Left renal cortex interstitium (tissue), 4 donors: ENCODE measurements around the gene TMEM205. TPM values are rescaled to one million over a fixed set of nuclear protein-coding genes. Genes with fewer than 3 reads are reported as not detected.
A peak's percentile ranks its signal among the peaks of the same experiment; 100 is the strongest.
"Not testable (repeated sequence)": the region's sequence is repeated elsewhere in the genome, so short reads cannot be mapped to it uniquely, and the experiment has no call there.

Experiments
- DNase-seq, 4 donors: peaks; one replicate each; pipeline ENCODE4 v3.0.0-alpha.2; 2013; ENCODE audit warnings: low read depth in 4 of 4, low spot score in 2 of 4, missing footprints in 1 of 4
- polyA plus RNA-seq, 4 donors: library from polyadenylated mRNA; unstranded; fragments of 120-200 nt; gene quantifications; one replicate each; pipeline ENCODE4 v1.2.1, GENCODE V29; 2013; ENCODE audit not compliant: insufficient read length in 4 of 4

The TMEM205 gene
- polyA plus RNA-seq, 4 donors: 135 to 151 (median 142) TPM

DNA sequence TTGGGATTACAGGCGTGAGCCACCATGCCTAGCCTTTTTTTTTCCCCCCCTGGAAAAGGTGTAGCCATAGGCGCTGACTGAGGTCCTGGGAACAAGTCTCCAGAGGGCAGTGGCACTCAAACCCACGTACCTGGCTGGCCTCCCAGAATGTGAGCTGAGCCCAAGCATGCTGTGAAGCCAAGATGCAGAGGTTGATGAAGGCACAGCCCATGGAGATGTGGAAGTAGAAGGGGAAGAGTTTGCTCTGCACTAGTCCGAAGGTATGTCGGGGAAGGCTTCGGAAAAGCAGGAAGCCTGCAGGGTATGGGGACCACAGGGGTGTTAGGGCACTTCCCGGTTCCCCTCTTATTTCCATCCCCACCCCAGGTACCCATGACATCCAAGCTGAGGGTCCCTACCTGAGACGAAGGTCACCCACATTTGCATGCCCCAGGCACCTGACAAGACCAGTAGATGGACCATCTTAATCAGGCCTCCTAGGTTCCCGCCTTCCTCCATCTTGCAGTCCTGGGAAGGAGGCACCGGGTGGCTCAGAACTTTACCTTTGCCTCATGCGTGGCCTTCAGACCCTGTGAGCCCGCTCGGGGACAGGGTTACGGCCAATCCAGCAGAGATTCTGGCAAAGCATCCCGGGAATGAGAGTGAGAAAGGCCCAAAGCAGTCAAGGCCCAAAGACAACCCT lies 805 bp downstream of the TMEM205 start:
- DNase-seq: no peak

DNA sequence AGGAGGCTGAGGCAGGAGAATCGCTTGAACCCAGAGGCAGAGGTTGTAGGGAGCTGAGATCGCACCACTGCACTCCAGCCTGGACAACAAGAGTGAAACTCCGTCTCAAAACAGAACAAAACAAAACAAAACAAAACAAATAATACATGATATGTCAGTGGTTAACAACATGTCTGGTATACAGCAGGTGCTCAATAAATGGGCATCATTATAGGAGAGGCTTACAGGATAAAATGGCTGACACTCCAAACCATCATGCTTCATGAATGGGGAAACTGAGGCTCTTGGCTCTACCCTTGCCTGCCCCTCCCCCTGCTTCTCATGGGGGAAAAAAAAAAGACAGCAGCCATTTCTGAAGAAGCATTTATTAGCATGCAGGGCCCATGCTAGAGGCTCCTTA lies 3.6 kb downstream of the TMEM205 start:
- no peak for DNase-seq

DNA sequence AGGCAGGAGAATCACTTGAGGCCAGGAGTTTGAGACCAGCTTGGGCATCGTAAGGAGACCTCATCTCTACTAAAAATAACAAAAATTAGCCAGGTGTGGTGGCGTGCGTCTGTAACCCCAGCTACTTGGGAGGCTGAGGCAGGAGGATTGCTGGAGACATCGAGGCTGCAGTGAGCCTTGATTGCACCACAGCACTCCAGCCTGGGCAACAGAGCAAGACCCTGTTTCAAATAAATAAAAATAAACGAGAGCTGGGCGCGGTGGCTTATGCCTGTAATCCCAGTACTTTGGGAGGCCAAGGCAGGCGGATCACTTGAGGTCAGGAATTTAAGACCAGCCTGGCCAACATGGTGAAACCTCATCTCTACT lies 6.0 kb downstream of the TMEM205 start:
- DNase-seq: not testable (repeated sequence)

DNA sequence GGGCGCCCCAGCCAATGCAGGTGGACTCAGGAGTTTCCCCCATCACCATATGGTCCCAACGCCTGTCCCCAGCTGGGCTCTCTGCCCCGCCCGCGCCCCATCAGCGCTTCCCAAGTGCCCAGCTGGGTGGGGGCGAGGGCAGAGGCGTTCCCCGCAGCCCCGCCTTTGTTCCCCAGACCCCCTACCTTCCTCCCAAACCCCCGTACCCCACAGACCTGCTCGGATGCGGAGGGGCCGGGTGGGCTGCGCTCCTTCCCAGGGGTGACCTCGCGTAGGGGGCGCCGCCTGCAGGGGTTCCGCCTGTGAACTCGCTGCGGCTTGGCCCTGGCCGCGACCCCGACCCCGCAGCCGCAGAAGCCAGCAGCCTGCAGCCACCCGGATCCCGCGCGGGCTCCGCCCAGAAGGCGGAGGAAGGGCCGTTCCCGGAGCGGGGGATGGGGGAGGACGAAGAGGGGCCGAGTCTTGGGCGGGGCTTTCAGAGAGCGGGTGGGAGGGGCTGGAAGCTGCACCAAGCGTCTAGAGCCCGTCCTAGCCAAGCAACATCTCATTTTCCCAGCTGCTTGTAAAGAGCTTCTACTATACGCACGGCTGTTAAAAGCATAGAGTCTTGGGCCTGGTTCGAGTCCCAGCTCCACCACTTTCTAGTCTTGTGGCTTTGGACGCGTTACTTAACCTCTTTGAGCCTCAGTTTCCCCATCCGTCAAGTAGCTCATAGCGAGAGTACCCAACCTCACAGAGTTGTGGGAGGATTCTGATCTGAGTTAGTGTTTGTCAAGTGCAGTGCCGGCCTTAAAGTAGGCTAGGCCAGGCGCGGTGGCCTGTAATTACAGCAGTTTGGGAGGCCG lies 6.6 kb downstream of the TMEM205 start, which contains the start of gene RAB3D:
Gene RAB3D, minus strand, starts transcription at position 404 of the 845 bp plus-strand sequence. CDS start 2,258 bp downstream, outside the sequence.
- peak in 3 of 4 donors; percentile 74 to 88 (median 83) for DNase-seq

DNA sequence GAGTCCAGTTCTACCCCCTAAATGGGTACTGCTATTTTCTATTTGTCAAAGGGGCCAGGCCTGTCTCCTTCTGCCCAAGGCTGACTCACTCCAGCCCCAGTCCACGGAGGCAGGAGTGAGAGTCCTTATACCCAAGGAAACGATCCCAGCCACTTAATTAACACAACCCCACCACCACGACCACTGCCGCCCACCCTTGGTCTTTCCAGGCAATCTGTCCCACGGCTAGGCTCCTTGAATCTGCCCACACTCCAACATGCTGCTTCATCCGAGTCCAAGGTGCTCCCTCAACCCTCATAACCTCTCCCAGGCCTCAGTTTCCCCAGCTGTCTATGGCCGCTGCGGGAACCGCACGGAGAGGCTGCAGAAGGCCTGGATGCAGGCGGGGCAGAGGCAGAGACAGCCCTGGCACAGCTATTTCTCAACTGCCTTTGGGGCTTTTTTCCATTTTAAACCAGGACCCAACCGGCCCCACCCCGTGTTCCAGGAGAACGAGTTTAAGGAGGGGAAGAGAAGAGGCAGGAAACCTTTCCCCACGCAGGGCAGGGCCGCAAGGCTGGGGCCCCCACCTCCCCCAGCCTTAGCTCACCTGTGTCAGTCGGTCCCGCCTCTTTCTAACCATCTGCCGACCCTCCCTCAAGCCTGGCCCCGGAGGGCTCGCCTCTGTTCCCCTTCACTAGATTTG lies 7.4 kb downstream of the TMEM205 start:
- DNase-seq: no peak

DNA sequence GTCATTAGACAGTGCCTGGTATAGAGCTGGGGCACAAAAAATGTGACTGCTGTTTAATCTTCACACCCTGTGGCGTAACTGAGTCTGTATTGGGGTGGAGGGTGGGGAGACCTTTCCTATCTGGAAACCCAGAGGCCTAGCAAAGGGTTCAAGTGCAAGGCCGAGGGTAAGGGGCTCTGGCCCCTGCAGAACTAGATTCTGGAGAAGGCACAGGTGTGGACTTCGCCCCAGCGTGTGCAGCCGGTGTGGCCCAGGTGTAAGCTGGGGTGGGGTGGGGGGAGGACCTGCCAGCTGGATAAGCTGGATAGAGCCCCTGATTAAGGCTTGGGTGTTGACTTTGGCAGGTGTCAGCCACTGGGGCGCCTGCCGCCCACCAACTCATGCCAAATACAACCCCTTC lies 7.9 kb downstream of the TMEM205 start:
- DNase-seq: no peak

DNA sequence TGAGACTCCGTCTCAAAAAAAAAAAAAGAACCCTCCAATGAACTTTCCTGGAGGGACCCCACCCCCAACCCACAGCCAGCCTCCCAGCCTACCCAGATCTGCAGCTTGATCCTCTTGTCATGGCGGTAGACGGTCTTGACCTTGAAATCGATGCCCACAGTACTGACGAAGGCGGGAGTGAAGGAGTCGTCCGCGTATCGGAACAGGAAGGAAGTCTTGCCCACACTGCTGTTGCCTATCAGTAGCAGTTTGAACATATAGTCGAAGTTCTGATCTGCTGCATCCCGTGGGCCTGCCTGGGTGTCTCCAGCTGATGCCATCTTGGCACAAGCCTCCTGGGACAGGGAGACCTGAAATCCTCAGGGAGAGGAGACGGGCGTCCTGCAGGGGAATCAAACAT lies 9.0 kb downstream of the TMEM205 start:
- DNase-seq: no peak

DNA sequence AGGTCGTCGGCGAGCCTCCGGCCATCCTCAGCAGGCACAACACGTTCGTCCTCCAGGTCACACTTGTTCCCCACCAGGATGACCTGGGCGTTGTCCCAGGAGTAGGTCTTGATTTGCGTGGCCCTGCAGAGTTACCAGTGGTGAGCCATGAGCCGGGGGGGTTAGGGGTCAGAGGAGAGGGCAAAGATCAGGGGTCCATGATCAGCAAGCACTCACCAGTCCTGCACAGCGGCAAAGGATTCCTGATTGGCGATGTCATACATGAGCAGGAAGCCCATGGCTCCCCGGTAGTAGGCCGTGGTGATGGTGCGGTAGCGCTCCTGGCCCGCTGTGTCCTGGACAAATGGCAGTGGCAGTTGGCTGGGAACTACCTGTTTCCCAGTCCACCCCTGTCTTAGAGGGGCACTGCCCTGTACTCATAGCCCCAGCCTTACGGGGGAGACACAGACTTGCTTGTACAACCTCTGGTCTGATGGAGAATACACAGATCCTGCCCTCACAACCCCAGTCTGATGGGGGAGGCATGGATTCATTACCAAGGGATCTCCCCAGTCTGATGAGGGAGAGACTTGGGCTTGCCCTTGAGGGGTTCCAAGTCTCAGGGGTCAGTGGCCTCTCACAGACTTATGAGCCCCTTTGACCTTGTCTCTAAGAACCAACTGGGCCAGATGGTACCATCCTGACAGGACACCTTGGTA lies 10.5 kb downstream of the TMEM205 start:
- no peak for DNase-seq

DNA sequence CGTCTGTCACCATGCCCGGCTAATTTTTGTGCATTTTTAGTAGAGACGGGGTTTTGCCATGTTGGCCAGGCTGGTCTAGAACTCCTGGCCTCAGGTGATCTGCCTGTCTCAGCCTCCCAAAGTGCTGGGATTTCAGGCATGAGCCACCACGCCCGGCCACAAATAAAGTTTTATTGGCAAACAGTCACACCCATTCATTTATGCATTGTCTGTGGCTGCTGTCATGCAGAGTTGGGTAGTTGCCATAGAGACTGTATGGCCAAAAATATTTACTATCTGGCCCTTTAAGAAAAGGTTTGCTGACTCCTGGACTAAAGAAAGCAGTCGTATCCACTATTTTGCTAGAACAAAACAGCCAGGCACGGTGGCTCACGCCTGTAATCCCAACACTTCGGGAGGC lies 12.2 kb downstream of the TMEM205 start:
- DNase-seq: not testable (repeated sequence)

DNA sequence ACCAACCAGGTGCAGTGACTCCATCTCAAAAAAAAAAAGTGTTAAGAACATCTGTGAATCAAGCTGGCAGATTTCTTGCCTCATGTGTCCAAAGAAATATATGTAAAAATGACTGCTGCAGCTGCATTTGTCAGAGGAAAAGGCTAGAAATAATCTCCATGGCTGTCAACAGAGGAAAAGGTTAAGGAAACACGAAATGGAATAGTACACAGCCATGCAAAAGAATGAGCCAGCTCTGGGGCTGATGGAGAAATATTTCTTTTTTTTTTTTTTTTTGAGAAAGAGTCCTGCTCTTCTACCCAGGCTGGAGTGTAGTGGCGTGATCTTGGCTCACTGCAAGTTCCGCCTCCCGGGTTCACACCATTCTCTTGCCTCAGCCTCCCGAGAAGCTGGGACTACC lies 13.2 kb downstream of the TMEM205 start:
- no peak for DNase-seq

DNA sequence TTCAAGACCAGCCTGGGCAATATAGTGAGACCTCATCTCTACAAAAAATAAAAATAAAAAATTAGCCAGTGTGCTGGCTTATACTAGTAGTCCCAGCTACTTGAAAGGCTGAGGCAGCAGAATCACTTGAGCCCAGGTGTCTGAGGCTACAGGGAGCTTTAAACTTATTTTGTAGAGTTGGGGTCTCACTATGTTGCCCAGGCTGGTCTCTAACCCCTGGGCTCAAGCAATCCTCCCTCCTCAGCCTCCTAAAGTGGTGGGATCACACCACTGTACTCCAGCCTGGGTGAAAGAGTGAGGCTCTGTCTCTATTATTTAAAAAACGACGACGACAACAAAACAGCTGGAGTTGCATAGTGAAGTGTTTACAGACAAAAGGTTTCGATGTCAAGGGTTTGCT lies 14.6 kb downstream of the TMEM205 start:
- DNase-seq: no peak

DNA sequence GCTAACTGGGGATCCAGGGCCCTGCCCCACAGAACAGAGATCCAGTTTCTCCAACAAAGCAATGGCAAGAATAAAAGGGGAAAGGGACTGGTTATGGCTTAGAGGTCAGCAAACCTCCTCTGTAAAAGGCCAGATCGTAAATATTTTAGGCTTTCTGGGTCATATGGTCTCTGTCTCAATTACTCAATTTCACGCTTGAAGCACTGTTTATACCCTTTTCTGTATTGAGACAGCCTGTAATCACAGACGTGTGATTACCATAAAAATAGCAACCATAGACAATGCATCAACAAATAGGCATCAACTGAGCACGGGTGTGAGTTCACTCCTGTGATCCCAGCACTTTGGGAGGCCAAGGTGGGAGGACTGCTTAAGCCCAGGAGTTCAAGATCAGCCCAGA lies 15.9 kb downstream of the TMEM205 start:
- no peak for DNase-seq

DNA sequence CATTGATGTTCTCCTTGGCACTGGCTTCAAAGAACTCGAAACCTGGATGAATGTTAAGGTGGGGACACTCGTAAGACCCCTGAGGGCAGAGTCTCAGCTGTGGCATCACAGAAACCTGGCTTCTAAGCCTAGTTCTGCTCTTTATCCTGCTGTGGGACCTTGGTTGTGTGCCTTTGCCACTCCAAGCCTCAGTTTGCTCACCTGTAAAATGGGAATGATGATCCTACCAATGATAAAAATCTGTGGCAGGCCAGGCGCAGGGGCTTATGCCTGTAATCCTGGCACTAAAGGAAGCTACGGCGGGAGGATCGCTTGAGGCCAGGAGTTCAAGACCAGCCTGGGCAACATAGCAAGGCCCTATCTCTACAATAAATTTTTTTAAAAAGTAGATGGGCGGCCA lies 20.5 kb downstream of the TMEM205 start:
- no peak for DNase-seq

DNA sequence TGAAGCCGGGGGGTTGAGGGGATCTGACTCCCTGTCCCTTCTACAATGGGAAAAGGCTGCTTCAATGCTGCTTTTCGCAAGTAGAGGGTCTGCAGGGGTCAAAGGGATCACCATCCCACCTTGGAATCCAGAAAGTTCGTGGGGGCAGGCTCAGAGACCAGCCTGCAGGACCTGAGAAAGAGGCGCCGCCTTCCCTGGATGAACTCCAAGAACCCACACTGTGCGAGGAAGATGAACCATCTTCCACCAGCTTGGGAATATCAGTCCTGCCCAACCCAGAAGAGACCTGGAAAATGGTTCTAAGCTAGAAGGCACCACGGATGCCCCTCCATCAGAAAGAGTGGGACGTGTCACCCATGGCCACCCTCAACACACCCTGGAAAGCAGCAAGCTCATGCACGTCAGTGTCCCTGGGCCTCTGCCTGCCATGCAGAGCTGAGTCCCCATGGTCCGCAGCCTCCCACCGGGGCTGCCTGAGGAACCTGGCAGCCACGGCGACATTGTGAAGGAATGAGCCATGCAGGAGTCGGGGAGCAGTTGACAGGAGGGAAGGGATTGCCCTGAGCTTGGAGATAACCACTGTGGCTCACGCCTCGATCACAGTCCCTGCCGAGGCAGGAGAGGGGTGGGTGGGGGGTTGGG lies 21.2 kb downstream of the TMEM205 start:
- no peak for DNase-seq

DNA sequence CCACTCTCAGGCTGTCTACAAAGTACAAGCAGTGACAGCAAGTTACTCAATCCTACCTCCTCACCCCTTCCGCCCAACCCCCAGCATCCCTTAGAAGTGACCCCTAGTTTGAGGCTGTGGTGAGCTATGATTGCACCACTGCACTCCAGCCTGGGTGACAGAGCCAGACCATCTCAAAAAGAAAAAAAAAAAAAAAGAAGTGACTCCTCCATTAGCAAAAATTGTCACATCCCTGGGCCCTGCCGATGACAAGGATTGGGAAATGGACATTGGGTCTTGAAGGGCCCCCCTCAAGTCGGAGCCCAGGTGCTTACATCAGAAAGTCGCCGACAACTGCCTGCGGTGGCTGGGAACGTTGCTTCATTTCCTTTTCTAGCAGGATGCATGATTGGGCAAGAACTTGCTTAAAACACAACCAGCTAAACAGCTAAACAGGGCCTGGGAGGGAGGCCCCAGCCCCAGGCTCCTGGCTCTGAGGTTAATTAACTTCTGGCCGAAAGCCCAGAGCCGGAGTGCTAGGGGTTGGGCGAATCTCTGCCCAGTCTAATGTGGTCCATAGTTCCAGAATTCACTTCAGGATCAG lies 21.9 kb downstream of the TMEM205 start:
- DNase-seq: peak in 1 of 4 donors; percentile 70

DNA sequence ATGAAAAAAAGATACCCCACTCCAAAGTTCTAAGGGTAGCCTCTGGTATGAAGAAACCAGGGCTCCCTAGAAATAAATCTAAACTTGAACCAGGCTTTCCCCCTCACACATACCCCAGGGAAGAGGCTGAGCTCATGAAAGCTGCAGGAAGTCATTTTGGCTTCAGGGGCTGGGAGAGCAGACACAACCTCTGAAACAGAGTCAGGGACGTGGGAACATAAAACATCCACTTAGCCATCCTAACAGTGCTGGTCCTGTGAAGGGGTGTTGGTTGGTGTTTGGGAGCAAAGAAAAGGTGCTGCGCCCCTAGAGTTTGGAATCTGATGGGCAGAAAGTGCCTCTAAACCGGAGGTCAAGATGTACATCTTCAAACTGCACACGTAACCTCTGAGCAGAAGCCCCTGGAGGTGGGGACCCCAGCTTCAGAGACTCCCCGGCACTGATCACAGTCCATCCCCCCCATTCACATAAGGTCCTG lies 22.4 kb downstream of the TMEM205 start:
- no peak for DNase-seq

DNA sequence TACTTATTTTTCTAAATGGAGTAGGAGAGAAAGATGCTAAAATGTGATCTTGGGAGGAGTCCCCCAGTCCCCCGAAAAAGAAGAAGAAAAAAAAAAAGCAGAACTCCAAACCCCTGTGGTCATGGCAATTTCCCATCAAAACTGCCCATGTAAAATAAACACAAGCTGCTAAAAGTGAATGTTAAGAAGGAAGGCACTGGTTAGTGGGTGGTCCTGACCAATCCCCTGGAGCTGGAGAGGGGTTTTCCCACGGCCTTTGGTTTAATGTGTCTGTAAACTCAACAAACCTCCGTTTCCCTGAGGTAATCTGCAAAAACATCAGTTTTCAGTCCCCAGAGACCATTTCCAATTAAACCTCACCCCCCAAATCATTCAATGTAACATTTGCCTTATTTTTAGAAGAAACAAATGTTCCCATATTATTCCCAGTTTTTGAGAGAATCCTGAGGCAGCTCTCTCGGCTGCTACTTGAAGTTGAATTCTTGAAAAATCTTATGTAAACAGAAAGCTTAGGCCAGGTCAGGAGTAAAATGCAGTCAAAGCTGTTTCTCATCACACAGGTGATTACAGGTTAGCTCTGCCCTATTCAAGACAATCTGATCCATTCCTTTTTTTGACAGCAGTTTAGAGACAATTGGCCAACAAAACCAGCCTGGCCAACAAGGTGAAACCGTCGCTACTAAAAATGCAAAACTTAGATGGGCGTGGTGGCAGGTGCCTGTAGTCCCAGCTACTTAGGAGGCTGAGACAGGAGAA lies 23.6 kb downstream of the TMEM205 start:
- DNase-seq: no peak

DNA sequence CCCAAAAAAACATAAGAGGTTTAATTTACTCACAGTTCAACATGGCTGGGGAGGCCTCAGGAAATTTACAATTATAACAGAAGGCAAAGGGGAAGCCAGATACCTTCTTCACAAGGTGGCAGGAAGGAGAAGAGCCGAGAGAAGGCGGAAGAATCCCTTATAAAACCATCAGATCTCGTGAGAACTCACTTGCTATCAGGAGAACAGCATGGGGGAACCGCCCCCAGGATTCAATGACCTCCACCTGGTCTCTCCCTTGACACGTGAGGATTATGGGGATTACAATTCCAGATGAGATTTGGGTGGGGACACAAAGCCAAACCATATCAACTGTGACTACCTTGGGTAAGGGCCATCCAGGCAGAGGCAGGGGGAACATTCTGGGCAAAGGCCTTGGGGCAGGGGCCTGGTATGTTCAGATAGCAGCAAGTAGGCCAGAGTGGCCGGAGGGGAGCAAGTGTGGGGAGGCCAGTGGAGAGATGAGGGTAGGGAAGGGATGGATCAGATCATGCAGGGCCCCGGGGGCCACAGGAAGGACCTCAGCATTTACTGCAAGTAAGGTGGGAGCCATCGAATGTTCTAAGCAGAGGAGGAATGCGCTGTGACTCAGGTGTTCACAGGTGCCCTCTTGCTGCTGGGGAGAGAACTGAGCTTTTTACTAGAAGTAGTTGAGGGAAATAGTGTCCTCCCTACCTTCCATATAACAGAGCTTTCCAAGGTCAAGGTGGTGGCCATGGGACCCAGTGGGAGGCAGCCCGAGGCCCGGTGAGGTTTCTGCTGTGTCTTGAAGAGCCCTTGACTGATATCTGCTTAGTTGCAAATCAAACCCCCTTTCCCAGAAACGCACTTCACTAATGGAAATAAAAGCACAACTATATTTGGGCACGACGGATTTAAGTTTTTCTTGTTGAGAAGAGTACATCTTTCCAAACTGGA lies 24.6 kb downstream of the TMEM205 start:
- no peak for DNase-seq
